PC-9 (cell line): ENCODE measurements around the gene EYA2. TPM values are rescaled to one million over a fixed set of nuclear protein-coding genes. Genes with fewer than 3 reads are reported as not detected.
"Not testable (repeated sequence)": the region's sequence is repeated elsewhere in the genome, so short reads cannot be mapped to it uniquely, and the experiment has no call there.

ENCODE experiments used
- BruUV-seq: library from RNA; stranded (reverse); fragments of 400-500 nt; replicated peaks from 2 replicates; lab custom pipeline; 2021; lab: Mats Ljungman, UMichigan
- CTCF ChIA-PET: fragments of 300-600 bp; sonication (Branson Sonifier 250); formaldehyde crosslinking; loops from one replicate; lab custom pipeline; 2022; ENCODE audit warnings: antibody characterized with exemption; lab: Charles Lee
- POLR2A ChIA-PET: fragments of 300-600 bp; sonication (Branson Sonifier 250); formaldehyde crosslinking; loops from one replicate; lab custom pipeline; 2022; ENCODE audit warnings: antibody characterized with exemption; ENCODE audit not compliant: unreplicated experiment; lab: Charles Lee
- DNase-seq, 2 experiments: peaks; one replicate each; pipeline versions ENCODE4 v3.0.0 to v3.0.0-alpha.2; 2015 to 2022; ENCODE audit warnings: mixed read lengths in 1 of 2
- H2AFZ ChIP-seq: fragments of 200-600 bp; sonication (generic); 2 replicates; pipeline ENCODE4 v1.8.1; 2017; ENCODE audit warnings: antibody characterized with exemption
- H3F3A ChIP-seq: fragments of 200-600 bp; sonication (generic); 2 replicates; pipeline ENCODE4 v1.8.1; 2017; ENCODE audit warnings: antibody characterized with exemption, mild to moderate bottlenecking, low read depth; ENCODE audit not compliant: insufficient read depth
- H3K27ac ChIP-seq: fragments of 200-600 bp; sonication (generic); 2 replicates; pipeline ENCODE4 v1.6.1; 2016; ENCODE audit warnings: mixed run types
- H3K27me3 ChIP-seq: fragments of 200-600 bp; sonication (generic); 2 replicates; pipeline ENCODE4 v1.6.1; 2016; ENCODE audit warnings: low read depth, mixed run types; ENCODE audit not compliant: insufficient read depth
- H3K36me3 ChIP-seq: fragments of 200-600 bp; sonication (generic); 2 replicates; pipeline ENCODE4 v1.6.1; 2016; ENCODE audit warnings: low read depth, mixed run types
- H3K4me1 ChIP-seq: fragments of 200-600 bp; sonication (generic); replicated peaks from 2 replicates; pipeline ENCODE4 v1.6.1; 2016; ENCODE audit warnings: mixed run types; ENCODE audit not compliant: insufficient read depth
- H3K4me2 ChIP-seq: fragments of 200-600 bp; sonication (generic); 2 replicates; pipeline ENCODE4 v1.6.1; 2017; ENCODE audit warnings: mixed run types
- H3K4me3 ChIP-seq: fragments of 200-600 bp; sonication (generic); 2 replicates; pipeline ENCODE4 v1.6.1; 2016; ENCODE audit warnings: mixed run types
- H3K79me2 ChIP-seq: fragments of 200-600 bp; sonication (generic); 2 replicates; pipeline ENCODE4 v1.6.1; 2017; ENCODE audit warnings: low read depth, mixed run types
- H3K9me2 ChIP-seq: fragments of 200-600 bp; sonication (generic); 2 replicates; pipeline ENCODE4 v1.8.1; 2017; ENCODE audit warnings: mild to moderate bottlenecking; ENCODE audit not compliant: insufficient read depth
- H3K9me3 ChIP-seq: fragments of 200-600 bp; sonication (generic); 2 replicates; pipeline ENCODE4 v1.8.1; 2016; ENCODE audit warnings: low read depth; ENCODE audit not compliant: insufficient read depth
- H4K20me1 ChIP-seq: fragments of 200-600 bp; sonication (generic); 2 replicates; pipeline ENCODE4 v1.8.1; 2017; ENCODE audit not compliant: insufficient read depth
- CTCF ChIP-seq: fragments of 200-600 bp; sonication (generic); conservative IDR thresholded peaks from 2 replicates; pipeline ENCODE4 v1.6.1; 2017; ENCODE audit warnings: mixed run types, antibody characterized with exemption, mild to moderate bottlenecking, moderate library complexity
- EZH2 ChIP-seq: fragments of 200-600 bp; sonication (generic); IDR thresholded peaks from 2 replicates; pipeline ENCODE4 v1.8.0; 2017; ENCODE audit warnings: antibody characterized with exemption, low read depth
- intact Hi-C: fragments of 100-400 bp; cut with micrococcal nuclease; formaldehyde crosslinking; loops from one replicate; pipeline ENCODE4 v1.10.0; 2022; ENCODE audit not compliant: unreplicated experiment
- total RNA-seq: library from RNA; stranded (reverse); gene quantifications from 2 replicates; pipeline ENCODE4 v1.2.3, GENCODE V29; 2021

The EYA2 gene
- total RNA-seq, 1 experiment from 2014 or later: not detected

GRCh38 chr20:46872328-46873211 lies 22.1 kb upstream of the EYA2 start:
- Histone ChIP-seq H3F3A (no peaks in the 10 kb centered on the region), H4K20me1 (no peaks in the 10 kb centered on the region), H3K79me2 (no peaks in the 10 kb centered on the region), H3K9me3 (peaks cover 7% of the 10 kb centered on the region; the same call in 1 of the 2 replicates), H3K27me3 (peaks cover 8% of the 10 kb centered on the region; the same call in 1 of the 2 replicates), H2AFZ (peak overlapping the region; percentile 63), H3K4me1 (no peaks in the 10 kb centered on the region), H3K4me3 (peak overlapping the region; percentile 44; the same call in 1 of the 2 replicates), H3K9me2 (no peaks in the 10 kb centered on the region), H3K27ac (no peak overlapping the region), H3K36me3 (no peaks in the 10 kb centered on the region), H3K4me2 (peak overlapping the region; percentile 60)
- CTCF ChIA-PET: no interaction called here
- no TSS peak for BruUV-seq
- intact Hi-C loops: no loop called here
- TF ChIP-seq CTCF (no peak), EZH2 (no peak)
- DNase-seq: no peak
- POLR2A ChIA-PET: no interaction called here

- TF ChIP-seq EZH2 (no peak), CTCF (no peak)
- Histone ChIP-seq H3K9me2 (no peaks in the 10 kb centered on the region), H3K36me3 (no peaks in the 10 kb centered on the region), H2AFZ (no peak overlapping the region), H3K27ac (no peak overlapping the region), H3K4me2 (no peak overlapping the region), H3K4me1 (no peaks in the 10 kb centered on the region), H3K27me3 (no peaks in the 10 kb centered on the region; the same call in 1 of the 2 replicates), H3K9me3 (no peaks in the 10 kb centered on the region), H3K79me2 (no peaks in the 10 kb centered on the region), H3F3A (no peaks in the 10 kb centered on the region), H3K4me3 (no peak overlapping the region), H4K20me1 (no peaks in the 10 kb centered on the region)
- ChIA-PET CTCF (no interaction called here), POLR2A (interaction anchor here (0.6 kb wide), 1 partner anchor 1511 kb away, joined by 3 read pairs; no protein-coding TSS in a partner anchor)
- DNase-seq: no peak
- intact Hi-C loops: no loop called here
- no TSS peak for BruUV-seq
These were observed 19.6 kb upstream of the EYA2 start for GRCh38 chr20:46875059-46875458.

GRCh38 chr20:46879386-46879785 lies 15.3 kb upstream of the EYA2 start:
- TF ChIP-seq EZH2: no peak
- TF ChIP-seq CTCF: no peak
- no peak overlapping the region for H2AFZ ChIP-seq

GRCh38 chr20:46879963-46880362 lies 14.7 kb upstream of the EYA2 start:
- H3K9me2 ChIP-seq, H4K20me1 ChIP-seq, H2AFZ ChIP-seq, DNase-seq, H3K4me3 ChIP-seq, H3K27me3 ChIP-seq, H3K4me2 ChIP-seq, H3K9me3 ChIP-seq, POLR2A ChIA-PET, H3K4me1 ChIP-seq, intact Hi-C loops, H3K27ac ChIP-seq, BruUV-seq, CTCF ChIA-PET, H3K36me3 ChIP-seq, H3K79me2 ChIP-seq, H3F3A ChIP-seq: not testable (repeated sequence)

More at GRCh38 chr20:46879386-46879785, 15.3 kb upstream of the EYA2 start:
- no peaks in the 10 kb centered on the region for H3K4me1 ChIP-seq
- H3K9me2 ChIP-seq: no peaks in the 10 kb centered on the region
- no peaks in the 10 kb centered on the region for H3K27me3 ChIP-seq
- H3K4me2 ChIP-seq: no peak overlapping the region
- H3K9me3 ChIP-seq: no peaks in the 10 kb centered on the region
- ChIA-PET CTCF (no interaction called here), POLR2A (no interaction called here)
- DNase-seq: no peak
- H3K79me2 ChIP-seq: no peaks in the 10 kb centered on the region
- no peaks in the 10 kb centered on the region for H4K20me1 ChIP-seq
- intact Hi-C loops: no loop called here
- H3F3A ChIP-seq: no peaks in the 10 kb centered on the region; the same call in 1 of the 2 replicates
- BruUV-seq: no TSS peak
- H3K4me3 ChIP-seq: no peak overlapping the region
- no peaks in the 10 kb centered on the region for H3K36me3 ChIP-seq
- H3K27ac ChIP-seq: no peak overlapping the region
